22Rv1 (cell line): ENCODE measurements around the gene CYP4Z1.

ENCODE experiments used
- CTCF ChIP-seq: fragments of 450-650 bp; IDR thresholded peaks from 2 replicates; pipeline ENCODE4 v1.5.1; 2017; ENCODE audit warnings: mild to moderate bottlenecking
- ZFX ChIP-seq: fragments of 450-650 bp; IDR thresholded peaks from 2 replicates; pipeline ENCODE4 v1.6.1; 2017; ENCODE audit warnings: antibody characterized with exemption, borderline replicate concordance

- TF ChIP-seq CTCF (no peak), ZFX (no peak)
Observed at GRCh38 chr1:47164552-47164951, 97.5 kb downstream of the CYP4Z1 start.
